ENCODE data around the gene WNT7A. TPM values are rescaled to one million over a fixed set of nuclear protein-coding genes. Genes with fewer than 3 reads are reported as not detected.

The WNT7A gene
- total RNA-seq, 4 donors from 2014 or later: 0.17 TPM; not detected in 3

DNA sequence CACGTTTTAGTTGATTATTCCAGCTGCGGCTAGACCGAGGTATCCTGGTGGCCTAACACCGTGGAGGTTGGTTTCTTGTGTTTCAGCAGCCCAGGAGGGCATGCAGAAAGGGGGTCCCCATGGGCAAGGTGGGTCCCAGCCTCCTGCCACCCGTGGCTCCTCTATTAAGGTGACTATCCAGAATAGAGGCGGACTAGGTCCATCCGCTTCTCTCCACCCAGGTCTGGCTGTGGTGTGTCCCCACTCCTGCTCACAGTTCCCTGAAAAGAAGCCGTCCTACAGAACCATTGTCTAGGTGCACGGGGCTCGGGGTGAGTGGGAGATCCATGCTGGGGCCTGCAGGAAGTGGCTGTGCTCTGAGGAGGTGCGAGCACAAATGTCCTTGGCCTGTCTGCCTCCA, 81.5 kb downstream of the WNT7A start:
- TF ChIP-seq, protein P1, sequence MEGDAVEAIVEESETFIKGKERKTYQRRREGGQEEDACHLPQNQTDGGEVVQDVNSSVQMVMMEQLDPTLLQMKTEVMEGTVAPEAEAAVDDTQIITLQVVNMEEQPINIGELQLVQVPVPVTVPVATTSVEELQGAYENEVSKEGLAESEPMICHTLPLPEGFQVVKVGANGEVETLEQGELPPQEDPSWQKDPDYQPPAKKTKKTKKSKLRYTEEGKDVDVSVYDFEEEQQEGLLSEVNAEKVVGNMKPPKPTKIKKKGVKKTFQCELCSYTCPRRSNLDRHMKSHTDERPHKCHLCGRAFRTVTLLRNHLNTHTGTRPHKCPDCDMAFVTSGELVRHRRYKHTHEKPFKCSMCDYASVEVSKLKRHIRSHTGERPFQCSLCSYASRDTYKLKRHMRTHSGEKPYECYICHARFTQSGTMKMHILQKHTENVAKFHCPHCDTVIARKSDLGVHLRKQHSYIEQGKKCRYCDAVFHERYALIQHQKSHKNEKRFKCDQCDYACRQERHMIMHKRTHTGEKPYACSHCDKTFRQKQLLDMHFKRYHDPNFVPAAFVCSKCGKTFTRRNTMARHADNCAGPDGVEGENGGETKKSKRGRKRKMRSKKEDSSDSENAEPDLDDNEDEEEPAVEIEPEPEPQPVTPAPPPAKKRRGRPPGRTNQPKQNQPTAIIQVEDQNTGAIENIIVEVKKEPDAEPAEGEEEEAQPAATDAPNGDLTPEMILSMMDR (IDR thresholded peaks at IDR 0.05; ENCODE audit: low read depth): no peak

DNA sequence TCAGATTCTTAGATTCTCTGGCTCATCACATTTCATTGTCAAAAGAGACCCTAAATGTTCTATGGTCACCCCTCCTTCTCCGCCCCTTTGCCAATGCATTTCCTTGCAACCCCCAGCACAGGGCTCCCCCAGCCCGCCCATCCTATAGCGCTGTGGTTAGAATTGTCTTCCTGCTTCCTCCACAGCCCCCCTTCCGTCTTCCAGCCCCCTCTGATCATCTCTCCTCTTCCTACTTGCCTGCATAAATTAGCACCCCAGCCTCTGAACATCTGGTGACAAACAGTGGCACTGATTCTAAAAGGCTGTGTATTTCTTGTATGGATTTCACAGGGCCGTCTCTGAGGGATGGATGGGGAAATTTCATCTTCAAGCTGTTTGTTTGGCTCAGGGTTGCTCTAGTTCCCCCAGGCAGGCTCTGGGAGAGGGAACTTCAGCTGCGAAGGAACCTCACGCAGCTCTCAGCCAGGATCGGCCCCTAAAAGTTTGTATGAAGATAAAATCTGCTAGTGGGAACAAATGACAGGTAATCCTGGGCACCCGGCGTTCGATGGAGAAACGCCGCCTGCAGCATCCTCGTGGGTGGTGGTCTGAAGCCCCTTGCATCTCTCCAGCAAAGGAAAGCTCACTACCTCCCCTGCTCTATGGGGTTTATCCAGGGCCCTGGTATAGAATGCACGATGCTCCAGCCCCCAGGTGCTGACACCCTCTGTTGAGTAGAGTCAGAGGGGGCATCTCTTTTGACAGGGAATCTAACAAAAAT, 83.0 kb downstream of the WNT7A start:
- TF ChIP-seq, protein P1 (IDR thresholded peaks at IDR 0.05; ENCODE audit: low read depth): no peak

DNA sequence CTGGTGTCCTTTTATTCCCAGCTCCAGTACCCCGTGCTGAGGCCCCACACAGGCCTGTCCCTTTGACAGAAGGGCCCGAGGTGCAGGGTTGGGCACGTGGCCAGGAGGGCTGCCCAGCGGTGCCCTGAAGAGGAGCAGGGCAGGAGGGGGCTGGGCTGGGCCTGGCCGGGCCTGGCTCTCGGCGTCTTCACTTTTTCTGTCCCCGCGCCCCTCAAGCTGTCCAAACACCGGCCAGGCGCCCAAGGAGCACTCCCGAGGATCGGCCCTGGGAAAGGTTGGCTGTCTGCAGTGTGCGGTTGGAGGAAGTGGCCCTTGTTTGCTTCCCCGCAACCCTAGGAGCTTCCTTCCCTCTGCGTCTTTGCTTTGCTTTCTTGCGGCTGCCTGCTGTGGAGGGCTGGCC, 84.1 kb downstream of the WNT7A start:
- TF ChIP-seq, protein P1 (IDR thresholded peaks at IDR 0.05; ENCODE audit: low read depth): no peak

DNA sequence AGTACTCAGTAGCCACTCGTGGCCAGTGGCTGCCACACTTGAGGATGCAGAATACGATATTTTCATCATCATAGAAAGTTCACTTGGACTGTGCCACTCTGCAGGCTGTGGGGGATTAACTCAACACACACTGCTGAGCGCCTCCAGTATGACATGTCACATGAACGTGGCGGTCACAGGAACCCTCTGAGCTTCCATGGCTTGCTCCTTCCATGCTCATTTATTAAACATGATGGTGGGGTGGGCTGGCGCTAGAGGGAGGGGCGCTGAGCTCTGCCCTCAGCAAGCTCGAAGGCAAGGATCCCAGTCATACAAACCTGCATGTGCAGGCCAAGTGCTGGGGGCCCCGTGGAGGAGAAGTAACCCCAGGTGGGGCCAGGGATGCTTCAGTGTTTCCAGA, 85.5 kb downstream of the WNT7A start:
- TF ChIP-seq, protein P1 (IDR thresholded peaks at IDR 0.05; ENCODE audit: low read depth): no peak

DNA sequence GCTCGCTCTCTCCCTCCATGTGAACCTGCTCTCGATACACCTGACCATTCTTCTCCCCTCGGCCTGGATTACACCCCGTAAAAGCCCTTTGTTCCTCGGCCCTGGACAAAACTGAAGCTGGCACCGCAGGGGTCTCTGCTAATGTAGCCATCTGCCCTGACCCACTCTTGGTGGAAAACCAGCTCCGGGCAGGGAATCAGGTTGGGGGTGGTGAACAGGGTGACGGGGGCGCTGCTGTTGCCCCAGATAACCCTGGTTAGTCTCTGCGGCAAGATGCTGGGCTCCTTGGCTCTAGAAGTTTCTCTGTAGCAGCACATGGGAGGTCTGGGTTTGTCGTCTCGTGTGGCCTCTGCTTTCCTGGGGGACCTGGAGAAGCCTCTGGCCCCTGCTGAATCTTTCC, 86.4 kb downstream of the WNT7A start:
- TF ChIP-seq, protein P1 (IDR thresholded peaks at IDR 0.05; ENCODE audit: low read depth): no peak

DNA sequence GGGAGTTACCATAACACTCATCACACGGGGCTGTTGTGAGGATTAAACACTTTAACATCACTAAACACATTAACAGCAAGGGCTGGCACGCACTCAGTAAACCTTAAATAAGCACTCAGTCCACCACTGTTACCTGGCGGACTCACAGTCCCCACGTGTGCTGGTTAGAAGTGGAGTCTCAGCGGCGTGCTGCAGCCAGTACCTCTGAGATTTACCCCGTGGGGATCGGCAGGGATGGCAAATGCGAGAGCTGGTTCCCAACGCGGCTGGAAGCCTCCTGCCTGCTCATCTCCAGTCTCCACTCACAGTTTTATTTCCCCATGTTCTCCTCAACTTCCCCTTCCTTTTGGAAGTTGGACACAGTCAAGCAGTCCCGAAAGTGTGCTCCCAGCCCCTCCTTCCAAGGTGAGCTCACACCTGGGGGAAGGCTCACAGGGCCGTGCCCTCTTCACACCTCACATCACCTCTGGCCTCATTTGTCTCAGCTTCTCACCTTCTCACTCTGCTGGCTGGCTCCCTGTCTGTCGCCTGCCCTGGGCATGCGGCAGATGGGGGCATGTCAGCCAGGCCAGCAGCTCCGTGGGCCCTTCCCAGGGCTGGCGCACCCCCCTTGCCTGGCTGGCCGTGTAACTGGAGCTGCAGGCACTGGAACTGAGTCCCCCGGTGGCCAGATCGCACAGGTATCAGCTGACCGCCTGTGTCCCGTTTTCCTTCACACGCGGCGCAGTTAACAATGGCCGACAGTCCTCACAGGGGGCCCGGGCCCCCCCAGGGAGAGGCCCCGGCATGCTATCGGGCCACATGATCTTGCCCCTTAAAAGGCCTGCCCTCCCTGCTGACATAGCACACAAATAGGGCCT, 87.1 kb downstream of the WNT7A start:
- TF ChIP-seq, protein P1 (IDR thresholded peaks at IDR 0.05; ENCODE audit: low read depth): no peak

DNA sequence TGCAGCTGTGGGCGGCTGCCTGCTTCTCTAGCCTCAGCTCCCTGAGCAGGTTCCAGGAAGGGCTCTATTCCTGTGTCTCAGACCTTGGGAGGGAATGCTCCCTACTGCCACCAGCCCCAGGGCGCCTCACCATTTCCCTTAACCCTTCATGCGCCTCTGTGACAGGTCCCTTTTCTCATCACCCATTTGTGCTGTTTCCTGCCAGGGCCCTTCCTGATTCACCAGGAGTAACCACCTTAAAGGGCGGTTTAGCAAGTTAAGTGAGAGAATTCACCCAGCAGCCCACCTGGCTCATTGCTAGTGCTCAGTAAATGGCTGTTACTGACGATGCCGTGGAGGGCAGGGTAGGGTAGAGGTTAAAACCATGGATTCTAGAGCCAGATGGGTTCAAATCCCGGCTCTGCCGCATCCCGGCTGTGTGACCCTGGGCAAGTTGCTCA, 87.8 kb downstream of the WNT7A start:
- TF ChIP-seq, protein P1 (IDR thresholded peaks at IDR 0.05; ENCODE audit: low read depth): no peak

Measured in subcutaneous adipose tissue (tissue), 4 donors.